Transverse colon (tissue), 4 donors: ENCODE results near the gene PCSK7.

Source experiments
- POLR2AphosphoS5 ChIP-seq, 3 donors: sonication (generic); formaldehyde crosslinking; IDR thresholded peaks; one replicate each; pipeline ENCODE4 v1.6.1; 2016; ENCODE audit warnings: antibody characterized with exemption in 3 of 3
- TF ChIP-seq, protein P1 (sequence below), 5 experiments: fragments of 200-600 bp in 3 of 5; fragments of 450-650 bp in 2 of 5; sonication (generic) in 3 of 5; IDR thresholded peaks; 1 replicate in 2 of 5; 2 replicates in 3 of 5; pipeline ENCODE4 v1.5.1; 2016 to 2017; ENCODE audit warnings: antibody characterized with exemption in 5 of 5, inconsistent platforms in 3 of 5, mild to moderate bottlenecking in 2 of 5, moderate library complexity in 1 of 5

DNA sequence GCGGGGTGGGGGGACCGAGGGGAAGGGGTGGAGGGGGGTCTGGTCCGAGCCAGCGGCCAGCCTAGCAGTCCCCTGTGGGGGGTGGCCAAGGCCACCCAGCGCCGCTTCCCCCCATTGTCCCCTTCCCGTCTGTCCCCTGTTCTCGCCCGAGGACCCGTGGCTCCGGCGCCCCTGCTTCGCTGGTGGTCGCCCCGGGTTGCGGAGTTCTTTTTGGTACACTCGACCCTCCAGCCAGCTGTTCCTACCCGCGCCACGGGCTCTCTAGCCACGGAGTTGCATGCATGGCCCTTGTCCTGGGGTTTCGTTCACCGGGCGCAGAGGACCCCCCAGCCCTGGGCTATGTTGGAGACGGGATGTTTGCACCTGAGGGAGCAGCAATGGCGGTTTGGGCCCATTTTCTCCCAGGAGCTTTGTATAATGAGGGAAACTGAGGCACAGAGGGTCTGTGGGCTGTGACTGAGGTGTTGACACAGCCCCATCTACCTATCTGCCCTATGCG, 1.1 kb upstream of the PCSK7 start:
- no peak for TF ChIP-seq POLR2AphosphoS5 (IDR thresholded peaks at IDR 0.05)
- TF ChIP-seq, protein P1, sequence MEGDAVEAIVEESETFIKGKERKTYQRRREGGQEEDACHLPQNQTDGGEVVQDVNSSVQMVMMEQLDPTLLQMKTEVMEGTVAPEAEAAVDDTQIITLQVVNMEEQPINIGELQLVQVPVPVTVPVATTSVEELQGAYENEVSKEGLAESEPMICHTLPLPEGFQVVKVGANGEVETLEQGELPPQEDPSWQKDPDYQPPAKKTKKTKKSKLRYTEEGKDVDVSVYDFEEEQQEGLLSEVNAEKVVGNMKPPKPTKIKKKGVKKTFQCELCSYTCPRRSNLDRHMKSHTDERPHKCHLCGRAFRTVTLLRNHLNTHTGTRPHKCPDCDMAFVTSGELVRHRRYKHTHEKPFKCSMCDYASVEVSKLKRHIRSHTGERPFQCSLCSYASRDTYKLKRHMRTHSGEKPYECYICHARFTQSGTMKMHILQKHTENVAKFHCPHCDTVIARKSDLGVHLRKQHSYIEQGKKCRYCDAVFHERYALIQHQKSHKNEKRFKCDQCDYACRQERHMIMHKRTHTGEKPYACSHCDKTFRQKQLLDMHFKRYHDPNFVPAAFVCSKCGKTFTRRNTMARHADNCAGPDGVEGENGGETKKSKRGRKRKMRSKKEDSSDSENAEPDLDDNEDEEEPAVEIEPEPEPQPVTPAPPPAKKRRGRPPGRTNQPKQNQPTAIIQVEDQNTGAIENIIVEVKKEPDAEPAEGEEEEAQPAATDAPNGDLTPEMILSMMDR (IDR thresholded peaks at IDR 0.05), result no peak
